Endothelial cell of umbilical vein (primary cell): ENCODE results near the gene CDK17. TPM values are rescaled to one million over a fixed set of nuclear protein-coding genes. Genes with fewer than 3 reads are reported as not detected.

Experiments
- BruUV-seq: library from RNA; stranded (reverse); fragments of 400-500 nt; replicated peaks from 2 replicates; lab custom pipeline; 2021; lab: Mats Ljungman, UMichigan
- CTCF ChIA-PET: fragments of 300-600, 350-600 bp; sonication (Branson Sonifier 250); formaldehyde crosslinking; loops from one replicate; lab custom pipeline; 2021; ENCODE audit warnings: antibody characterized with exemption, inconsistent platforms; lab: Charles Lee
- POLR2A ChIA-PET: fragments of 300-600, 350-600 bp; sonication (Branson Sonifier 250); formaldehyde crosslinking; loops from one replicate; lab custom pipeline; 2021; ENCODE audit warnings: antibody characterized with exemption, inconsistent platforms; lab: Charles Lee
- DNase-seq: peaks from one replicate; pipeline ENCODE4 v3.0.0-alpha.2; 2011; ENCODE audit warnings: low read depth, low spot score
- FAIRE-seq: peaks from 2 replicates; lab custom pipeline; 2011; peaks lifted over from hg19 to GRCh38; lab: Jason Lieb, UNC
- H2AFZ ChIP-seq: 2 replicates; pipeline ENCODE4 v1.6.0; 2012; ENCODE audit warnings: low read depth, low read length, control low read depth, inconsistent platforms
- H3K27ac ChIP-seq: 2 replicates; pipeline ENCODE4 v1.5.1; 2011; ENCODE audit warnings: low read depth, mild to moderate bottlenecking, control low read depth, low read length, moderate library complexity; ENCODE audit not compliant: insufficient read depth
- H3K27me3 ChIP-seq, 2 experiments: 2 replicates each; pipeline versions ENCODE4 v1.6.0 to v1.6.1; 2011; ENCODE audit warnings: low read length in 2 of 2, mixed read lengths in 1 of 2; ENCODE audit not compliant: control insufficient read depth in 2 of 2, insufficient read depth in 2 of 2
- H3K36me3 ChIP-seq, 2 experiments: 2 replicates in 1 of 2; 3 replicates in 1 of 2; pipeline ENCODE4 v1.5.1; 2011; ENCODE audit warnings: low read length in 2 of 2, mild to moderate bottlenecking in 1 of 2, moderate library complexity in 1 of 2; ENCODE audit not compliant: control insufficient read depth in 2 of 2, insufficient read depth in 2 of 2; ENCODE audit errors: extremely low read depth in 1 of 2
- H3K4me1 ChIP-seq: 3 replicates; pipeline ENCODE4 v1.5.1; 2011; ENCODE audit warnings: mild to moderate bottlenecking, low read length; ENCODE audit not compliant: control insufficient read depth, insufficient read depth; ENCODE audit errors: extremely low read depth
- H3K4me2 ChIP-seq: 2 replicates; pipeline ENCODE4 v1.6.1; 2011; ENCODE audit warnings: low read length, control low read depth, mixed read lengths; ENCODE audit not compliant: insufficient read depth
- H3K4me3 ChIP-seq, 3 experiments: fragments of 200-600 bp in 1 of 3; sonication (generic), shearing (Covaris generic) in 1 of 3; replicated peaks in 1 of 3; 2 replicates each; pipeline ENCODE4 v1.5.1; 2011 to 2016; ENCODE audit warnings: control low read depth in 3 of 3, low read length in 3 of 3, mild to moderate bottlenecking in 2 of 3, inconsistent platforms in 1 of 3, low read depth in 1 of 3, moderate library complexity in 1 of 3; ENCODE audit not compliant: insufficient read depth in 1 of 3
- H3K79me2 ChIP-seq: 2 replicates; pipeline ENCODE4 v1.6.0; 2012; ENCODE audit warnings: low read length, inconsistent platforms; ENCODE audit not compliant: control insufficient read depth, insufficient read depth
- H3K9ac ChIP-seq: replicated peaks from 2 replicates; pipeline ENCODE3; 2011; ENCODE audit warnings: low read length, control low read depth; ENCODE audit not compliant: insufficient read depth; ENCODE audit errors: extremely low read depth
- H3K9me1 ChIP-seq: replicated peaks from 3 replicates; pipeline ENCODE4 v1.6.0; 2011; ENCODE audit warnings: mild to moderate bottlenecking, low read length; ENCODE audit not compliant: control insufficient read depth, insufficient read depth; ENCODE audit errors: extremely low read depth
- H3K9me3 ChIP-seq: replicated peaks from 2 replicates; pipeline ENCODE4 v1.5.1; 2012; ENCODE audit warnings: low read length, inconsistent platforms; ENCODE audit not compliant: control insufficient read depth, insufficient read depth
- H4K20me1 ChIP-seq: replicated peaks from 2 replicates; pipeline ENCODE3; 2011; ENCODE audit warnings: mild to moderate bottlenecking, low read length; ENCODE audit not compliant: control insufficient read depth, insufficient read depth; ENCODE audit errors: extremely low read depth
- FOS ChIP-seq: IDR thresholded peaks from 2 replicates; pipeline ENCODE4 v1.6.1; 2011; ENCODE audit warnings: mild to moderate bottlenecking, low read length, moderate library complexity, borderline replicate concordance; ENCODE audit not compliant: insufficient read depth
- MYC ChIP-seq: IDR thresholded peaks from one replicate; pipeline ENCODE4 v1.6.1; 2011; ENCODE audit warnings: mild to moderate bottlenecking, low read depth, low read length
- POLR2A ChIP-seq: IDR thresholded peaks from 2 replicates; pipeline ENCODE4 v1.6.1; 2012; ENCODE audit warnings: low read depth, mild to moderate bottlenecking, control low read depth, low read length
- dilution Hi-C: fragments of 300-500 bp; cut with MboI; formaldehyde crosslinking; loops from one replicate; pipeline ENCODE4 v1.15.0; 2019; ENCODE audit warnings: low sequenced_read_pairs; ENCODE audit not compliant: extremely low pct_ligation_motif_present
- intact Hi-C: fragments of 100-400 bp; cut with micrococcal nuclease; formaldehyde crosslinking; loops from one replicate; pipeline ENCODE4 v1.10.0; 2022
- polyA plus RNA-seq, 4 experiments: library from polyadenylated mRNA; depleted of rRNA in 3 of 4; stranded (reverse) in 3 of 4; unstranded in 1 of 4; fragments of >200 nt; gene quantifications; 2 replicates each; pipeline versions ENCODE4 v1.2.1 to v1.2.3, GENCODE V29; 2011 to 2012; ENCODE audit warnings: missing spikeins in 1 of 4
- total RNA-seq: library from RNA; stranded (reverse); gene quantifications from 2 replicates; pipeline ENCODE4 v1.2.3, GENCODE V29; 2021
- TF ChIP-seq, protein P1 (sequence below), 2 donors: IDR thresholded peaks; 1 replicate in 1 of 2; 2 replicates in 1 of 2; pipeline ENCODE4 v1.5.1; 2011; ENCODE audit warnings: low read length in 2 of 2, mild to moderate bottlenecking in 2 of 2, moderate library complexity in 2 of 2, control low read depth in 1 of 2, inconsistent platforms in 1 of 2, low read depth in 1 of 2; ENCODE audit not compliant: insufficient read depth in 1 of 2; ENCODE audit errors: extremely low read depth in 1 of 2

The CDK17 gene
- total and polyA plus RNA-seq, 2 donors (not counting 3 experiments of a cell fraction or from before 2014, with no cell fraction given) = 61.1 to 176 TPM

DNA sequence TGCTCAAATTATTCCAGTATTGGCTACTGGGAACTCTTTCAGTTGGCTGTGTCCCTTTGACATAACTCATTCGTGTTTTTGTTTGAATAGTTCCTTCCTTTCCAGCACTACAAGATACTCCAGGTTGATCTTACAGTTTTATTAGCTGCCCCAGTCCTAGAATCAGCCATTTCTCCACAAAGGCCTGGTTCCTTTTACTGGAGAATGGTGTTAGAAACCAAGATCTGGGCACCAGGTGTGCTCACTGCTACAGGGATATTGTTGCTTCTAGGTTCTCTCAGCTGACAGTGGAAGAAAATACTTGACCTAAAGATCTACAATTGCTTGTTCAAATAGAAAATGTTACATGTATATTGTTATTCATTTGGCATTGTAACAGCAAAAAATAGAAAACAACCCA is 21.9 kb downstream of the CDK17 start:
- ChIA-PET POLR2A (interaction anchor here (0.8 to 1.3 kb wide), 2 partner anchors 11 to 12 kb away, joined by 3 to 4 read pairs; no protein-coding TSS in a partner anchor), CTCF (no interaction called here)
- TF ChIP-seq FOS (no peak), POLR2A (no peak)
- Histone ChIP-seq H3K4me1 (peaks cover 83% of the 10 kb centered on the region), H4K20me1 (peaks cover 19% of the 10 kb centered on the region), H2AFZ (no peak overlapping the region), H3K27me3 (no peaks in the 10 kb centered on the region), H3K9ac (no peak overlapping the region), H3K36me3 (peaks cover 0 to 3% of the 10 kb centered on the region in 2 experiments), H3K27ac (no peak overlapping the region), H3K4me2 (peak overlapping the region; percentile 12), H3K79me2 (peaks cover 99% of the 10 kb centered on the region), H3K9me3 (no peaks in the 10 kb centered on the region), H3K4me3 (no peak overlapping the region), H3K9me1 (no peaks in the 10 kb centered on the region)
- intact Hi-C loops = no loop called here
- no TSS peak for BruUV-seq
- FAIRE-seq (no peak), DNase-seq (no peak)
- dilution Hi-C loops = no loop called here

DNA sequence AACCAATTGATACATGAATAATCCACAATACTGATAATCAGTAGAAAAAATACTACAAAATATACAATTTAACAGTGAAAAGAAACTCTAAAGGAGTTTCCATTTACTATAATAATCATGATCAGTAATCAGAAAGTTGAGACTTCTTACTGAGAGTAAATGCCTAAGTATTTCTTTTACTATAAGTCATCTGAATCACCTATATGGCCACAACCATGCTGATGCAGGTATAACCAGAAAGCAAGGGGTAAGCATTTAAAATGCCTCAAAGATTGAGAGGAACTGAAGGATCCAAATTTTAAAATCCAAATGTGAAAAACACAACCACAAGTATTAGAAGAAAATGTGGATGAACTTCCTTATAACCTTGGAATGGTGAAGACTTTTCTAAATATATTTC is 23.4 kb downstream of the CDK17 start:
- H3K27ac ChIP-seq = peak overlapping the region; percentile 69
- DNase-seq (no peak), FAIRE-seq (no peak)
- TF ChIP-seq, protein P1, sequence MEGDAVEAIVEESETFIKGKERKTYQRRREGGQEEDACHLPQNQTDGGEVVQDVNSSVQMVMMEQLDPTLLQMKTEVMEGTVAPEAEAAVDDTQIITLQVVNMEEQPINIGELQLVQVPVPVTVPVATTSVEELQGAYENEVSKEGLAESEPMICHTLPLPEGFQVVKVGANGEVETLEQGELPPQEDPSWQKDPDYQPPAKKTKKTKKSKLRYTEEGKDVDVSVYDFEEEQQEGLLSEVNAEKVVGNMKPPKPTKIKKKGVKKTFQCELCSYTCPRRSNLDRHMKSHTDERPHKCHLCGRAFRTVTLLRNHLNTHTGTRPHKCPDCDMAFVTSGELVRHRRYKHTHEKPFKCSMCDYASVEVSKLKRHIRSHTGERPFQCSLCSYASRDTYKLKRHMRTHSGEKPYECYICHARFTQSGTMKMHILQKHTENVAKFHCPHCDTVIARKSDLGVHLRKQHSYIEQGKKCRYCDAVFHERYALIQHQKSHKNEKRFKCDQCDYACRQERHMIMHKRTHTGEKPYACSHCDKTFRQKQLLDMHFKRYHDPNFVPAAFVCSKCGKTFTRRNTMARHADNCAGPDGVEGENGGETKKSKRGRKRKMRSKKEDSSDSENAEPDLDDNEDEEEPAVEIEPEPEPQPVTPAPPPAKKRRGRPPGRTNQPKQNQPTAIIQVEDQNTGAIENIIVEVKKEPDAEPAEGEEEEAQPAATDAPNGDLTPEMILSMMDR (IDR thresholded peaks at IDR 0.05; ENCODE audit: extremely low read depth in 1 of 2, insufficient read depth in 1 of 2, low read depth in 1 of 2, low read length in 2 of 2) = no peak
- no peak for TF ChIP-seq MYC
- no peak overlapping the region for H2AFZ ChIP-seq
- peaks cover 25% of the 10 kb centered on the region for H4K20me1 ChIP-seq
- peaks cover 99% of the 10 kb centered on the region for H3K79me2 ChIP-seq
- no peak overlapping the region for H3K4me3 ChIP-seq
- H3K4me2 ChIP-seq = peak overlapping the region; percentile 28
- no peaks in the 10 kb centered on the region for H3K27me3 ChIP-seq
- no peaks in the 10 kb centered on the region for H3K9me1 ChIP-seq
- no TSS peak for BruUV-seq
- intact Hi-C loops (no loop called here), dilution Hi-C loops (no loop called here)
- H3K9me3 ChIP-seq = no peaks in the 10 kb centered on the region
- ChIA-PET POLR2A (no interaction called here), CTCF (interaction anchor here (1.4 kb wide), 2 partner anchors 12 kb away, joined by 3 to 4 read pairs; no protein-coding TSS in a partner anchor)
- H3K36me3 ChIP-seq = peaks cover 0 to 3% of the 10 kb centered on the region in 2 experiments
- no peak overlapping the region for H3K9ac ChIP-seq
- H3K4me1 ChIP-seq = peaks cover 86% of the 10 kb centered on the region
